ENCODE data around the gene MRPL53. TPM values are rescaled to one million over a fixed set of nuclear protein-coding genes. Genes with fewer than 3 reads are reported as not detected.

Gene MRPL53
- total and polyA plus RNA-seq, 2 of the 13 experiments (the other 11 are each of a cell fraction or from before 2014, with no cell fraction given) = 34.3 to 51.9 TPM

GRCh38 chr2:74454654-74455511 is 17.6 kb downstream of the MRPL53 start, which contains the start of gene INO80B (continued):
- TF ChIP-seq ZNF513 (CRISPR knock-in tag; conservative IDR thresholded peaks at IDR 0.05) (no peak), MED13 (CRISPR knock-in tag; IDR thresholded peaks at IDR 0.05) (no peak), ESRRA (CRISPR knock-in tag; IDR thresholded peaks at IDR 0.05; ENCODE audit: low read depth) (peak; percentile 89), ZNF570 (CRISPR knock-in tag; IDR thresholded peaks at IDR 0.05; ENCODE audit: borderline replicate concordance) (no peak), ATM (IDR thresholded peaks at IDR 0.05; ENCODE audit: borderline replicate concordance) (no peak), ZNF3 (CRISPR knock-in tag; IDR thresholded peaks at IDR 0.05) (peak; percentile 32; the same call in 1 of the 2 replicates), HMGA1 (CRISPR knock-in tag; conservative IDR thresholded peaks at IDR 0.05) (no peak), RFX5 (IDR thresholded peaks at IDR 0.05; ENCODE audit: low read depth, low read length) (peak; percentile 31; the same call in 1 of the 2 replicates), ZNF512B (CRISPR knock-in tag; IDR thresholded peaks at IDR 0.05; ENCODE audit: borderline replicate concordance) (peak; percentile 68; the same call in 1 of the 2 replicates), FOXP4 (CRISPR knock-in tag; IDR thresholded peaks at IDR 0.05) (peak; percentile 70), HMGXB4 (CRISPR knock-in tag; IDR thresholded peaks at IDR 0.05; ENCODE audit: borderline replicate concordance in 1 of 2, low read depth in 1 of 2) (peak; percentile 89 to 93), YEATS4 (CRISPR knock-in tag; IDR thresholded peaks at IDR 0.05; ENCODE audit: borderline replicate concordance) (peak; percentile 89; the same call in 1 of the 2 replicates), ARNT (IDR thresholded peaks at IDR 0.05) (no peak), ZNF703 (CRISPR knock-in tag; IDR thresholded peaks at IDR 0.05; ENCODE audit: borderline replicate concordance) (no peak), HDAC1 (CRISPR knock-in tag; IDR thresholded peaks at IDR 0.05) (peak; percentile 99), NKX3-1 (CRISPR knock-in tag; IDR thresholded peaks at IDR 0.05) (no peak), KLF16 (CRISPR knock-in tag; IDR thresholded peaks at IDR 0.05) (peak; percentile 94 to 100), ZFP36L1 (CRISPR knock-in tag; IDR thresholded peaks at IDR 0.05) (peak; percentile 49; the same call in 1 of the 2 replicates), ZNF510 (CRISPR knock-in tag; IDR thresholded peaks at IDR 0.05; ENCODE audit: low read depth) (peak; percentile 88; the same call in 1 of the 2 replicates)

Data from HepG2 (cell line).